K562 (cell line): Measurements from ENCODE around the gene AAMP. TPM values are rescaled to one million over a fixed set of nuclear protein-coding genes. Genes with fewer than 3 reads are reported as not detected.

Source experiments
- ATAC-seq: fragments of 200-7000 bp; cut with Tn5 transposase; 3 replicates; pipeline ENCODE4 v1.9.1; 2020; ENCODE audit warnings: moderate library complexity
- BruUV-seq: library from RNA; stranded (reverse); fragments of 400-500 nt; replicated peaks from 2 replicates; lab custom pipeline; 2021; lab: Mats Ljungman, UMichigan
- CTCF ChIA-PET: fragments of 300-600 bp; formaldehyde crosslinking; extraction: SDS; loops from one replicate; lab custom pipeline; 2021; ENCODE audit warnings: low intra/inter-chr PET ratio; lab: Yijun Ruan, JAX
- POLR2A ChIA-PET: fragments of 300-600, 350-650 bp; sonication (Branson Sonifier 250); formaldehyde crosslinking; extraction: SDS; loops from one replicate; lab custom pipeline; 2021; ENCODE audit warnings: antibody characterized with exemption, inconsistent platforms; lab: Yijun Ruan, JAX
- DNase-seq, 4 experiments: peaks; one replicate each; pipeline versions ENCODE4 v3.0.0 to v3.0.0-alpha.2; 2011 to 2018; ENCODE audit warnings: low spot score in 3 of 4, mixed read lengths in 3 of 4; ENCODE audit errors: extremely low read depth in 1 of 4
- FAIRE-seq: peaks from 2 replicates; lab custom pipeline; 2011; peaks lifted over from hg19 to GRCh38; lab: Jason Lieb, UNC
- H2AFZ ChIP-seq: 2 replicates; pipeline ENCODE4 v1.6.0; 2011; ENCODE audit warnings: low read depth, low read length, control low read depth, inconsistent platforms
- H3K27ac ChIP-seq: fragments of 200-600 bp; 3 replicates; pipeline ENCODE4 v1.8.0; 2011; ENCODE audit warnings: low read depth, mild to moderate bottlenecking, control low read depth, inconsistent platforms, low read length, moderate library complexity, mixed read lengths; ENCODE audit errors: extremely low read depth
- H3K27me3 ChIP-seq, 2 experiments: fragments of 300-600 bp in 1 of 2; 2 replicates in 1 of 2; 3 replicates in 1 of 2; pipeline versions ENCODE4 v1.6.0 to v1.8.0; 2011; ENCODE audit warnings: inconsistent platforms in 2 of 2, low read length in 2 of 2, mild to moderate bottlenecking in 1 of 2, mixed read lengths in 1 of 2, moderate library complexity in 1 of 2; ENCODE audit not compliant: control insufficient read depth in 2 of 2, insufficient read depth in 2 of 2
- H3K36me3 ChIP-seq: fragments of 300-600 bp; 3 replicates; pipeline ENCODE4 v1.8.0; 2011; ENCODE audit warnings: mild to moderate bottlenecking, low read length, inconsistent platforms; ENCODE audit not compliant: control insufficient read depth, insufficient read depth
- H3K4me1 ChIP-seq, 2 experiments: fragments of 200-600 bp in 1 of 2; replicated peaks in 1 of 2; 2 replicates in 1 of 2; 3 replicates in 1 of 2; pipeline versions ENCODE4 v1.5.1 to v1.8.0; 2011; ENCODE audit warnings: inconsistent platforms in 2 of 2, low read length in 2 of 2, mild to moderate bottlenecking in 1 of 2, mixed read lengths in 1 of 2, moderate library complexity in 1 of 2; ENCODE audit not compliant: control insufficient read depth in 2 of 2, insufficient read depth in 2 of 2
- H3K4me2 ChIP-seq: 2 replicates; pipeline ENCODE4 v1.6.1; 2011; ENCODE audit warnings: low read length, control low read depth, inconsistent platforms, mixed read lengths; ENCODE audit not compliant: insufficient read depth
- H3K4me3 ChIP-seq: fragments of 200-600 bp; sonication (generic), shearing (Covaris generic); 2 replicates; pipeline ENCODE4 v1.5.1; 2016; ENCODE audit warnings: control low read depth, inconsistent platforms
- H3K79me2 ChIP-seq: fragments of 200-600 bp; 3 replicates; pipeline ENCODE4 v1.8.0; 2011; ENCODE audit warnings: low read length, inconsistent platforms; ENCODE audit not compliant: control insufficient read depth, insufficient read depth
- H3K9ac ChIP-seq, 2 experiments: 2 replicates each; pipeline versions ENCODE4 v1.6.0 to v1.6.1; 2011; ENCODE audit warnings: low read depth in 2 of 2, low read length in 2 of 2, control low read depth in 1 of 2, inconsistent platforms in 1 of 2, mild to moderate bottlenecking in 1 of 2, mixed read lengths in 1 of 2; ENCODE audit not compliant: insufficient read depth in 1 of 2
- H3K9me1 ChIP-seq: one replicate; pipeline ENCODE4 v1.6.0; 2011; ENCODE audit warnings: inconsistent platforms, mild to moderate bottlenecking, low read length, moderate library complexity; ENCODE audit not compliant: control insufficient read depth, insufficient read depth
- H3K9me3 ChIP-seq: replicated peaks from 2 replicates; pipeline ENCODE4 v1.5.1; 2011; ENCODE audit warnings: low read depth, low read length, inconsistent platforms; ENCODE audit not compliant: control insufficient read depth, insufficient read depth
- H4K20me1 ChIP-seq: replicated peaks from 2 replicates; pipeline ENCODE4 v1.6.1; 2011; ENCODE audit warnings: low read length, inconsistent platforms, mixed read lengths; ENCODE audit not compliant: control insufficient read depth, insufficient read depth
- THRB ChIP-seq: fragments of 450-650 bp; formaldehyde crosslinking; conservative IDR thresholded peaks from 2 replicates; pipeline ENCODE4 v1.4.0; 2022; ENCODE audit warnings: mild to moderate bottlenecking, missing genetic modification characterization
- ZFP30 ChIP-seq: fragments of 250-450 bp; sonication (Bioruptor Pico); IDR thresholded peaks from 2 replicates; pipeline ENCODE4 v1.8.0; 2022; ENCODE audit warnings: moderate library complexity, mild to moderate bottlenecking, inconsistent platforms, borderline replicate concordance
- WGBS: fragments of 100-300 bp; shearing (Covaris generic); methylation state at CpG from one replicate; pipeline ENCODE4 v1.1.6; 2016; ENCODE audit warnings: low coverage, mixed read lengths; ENCODE audit not compliant: insufficient coverage; ENCODE audit errors: missing lambda C conversion rate; 5-methylcytosine and 5-hydroxymethylcytosine counted together
- in situ Hi-C: fragments of 300-500 bp; cut with MboI; formaldehyde crosslinking; loops from 4 replicates; pipeline ENCODE4 v1.15.0; 2018; ENCODE audit warnings: inconsistent platforms, mixed read lengths
- intact Hi-C: fragments of 100-400 bp; cut with micrococcal nuclease; formaldehyde crosslinking; loops from 2 replicates; pipeline ENCODE4 v1.14.2; 2022
- polyA plus RNA-seq, 8 experiments: library from polyadenylated mRNA; depleted of rRNA in 4 of 8; stranded (reverse) in 5 of 8; unstranded in 3 of 8; fragments of >200 nt; fragmentation: Nextera tagmentation in 2 of 8; fragmentation: Illumina TruSeq in 1 of 8; extraction: Ambion mirVana in 2 of 8; extraction: Trizol in 1 of 8; gene quantifications; 2 replicates each; pipeline versions ENCODE4 v1.2.1 to v1.2.3, GENCODE V29; 2011 to 2014; ENCODE audit warnings: inconsistent platforms in 1 of 8, missing spikeins in 1 of 8
- total RNA-seq, 7 experiments: library from RNA; depleted of rRNA in 6 of 7; stranded (reverse); fragments of >200 nt in 6 of 7; fragmentation: Illumina TruSeq in 2 of 7; extraction: Trizol in 2 of 7; gene quantifications; 2 replicates each; pipeline versions ENCODE4 v1.2.1 to v1.2.3, GENCODE V29; 2011 to 2021; ENCODE audit warnings: low replicate concordance in 1 of 7

Gene AAMP
- total and polyA plus RNA-seq, 9 of the 15 experiments (the other 6 are each of a cell fraction or from before 2014, with no cell fraction given) = 5.7 to 197 (median 94.1) TPM

- Histone ChIP-seq H3K79me2 (no peaks in the 10 kb centered on the region), H3K9me3 (no peaks in the 10 kb centered on the region), H3K4me3 (no peak overlapping the region), H3K36me3 (no peaks in the 10 kb centered on the region), H3K9me1 (no peaks in the 10 kb centered on the region), H3K27me3 (no peaks in the 10 kb centered on the region), H3K4me2 (no peak overlapping the region), H3K9ac (no peak overlapping the region), H2AFZ (no peak overlapping the region), H3K4me1 (peaks cover 4 to 12% of the 10 kb centered on the region in 2 experiments; a peak in 3 of 5 replicates), H3K27ac (no peak overlapping the region), H4K20me1 (no peaks in the 10 kb centered on the region)
- FAIRE-seq (no peak), DNase-seq (no peak), ATAC-seq (no peak)
- in situ Hi-C loops = no loop called here
- intact Hi-C loops = no loop called here
- TF ChIP-seq ZFP30 (CRISPR knock-in tag) (no peak), THRB (CRISPR knock-in tag) (no peak)
- ChIA-PET POLR2A (no interaction called here), CTCF (interaction anchor here (0.5 kb wide), 1 partner anchor 11 kb away, joined by 4 read pairs; no protein-coding TSS in a partner anchor)
- BruUV-seq = no TSS peak
- 33% methylated on average over 3 of the region's 5 CpGs for WGBS
Measured at GRCh38 chr2:218305383-218305782, 35.4 kb upstream of the AAMP start.
